ENCODE measurements around the gene TSPAN16. TPM values are rescaled to one million over a fixed set of nuclear protein-coding genes. Genes with fewer than 3 reads are reported as not detected.

TSPAN16 gene
- total and polyA plus RNA-seq, 3 donors from 2014 or later, result 42.5 to 180 (median 137) TPM

DNA sequence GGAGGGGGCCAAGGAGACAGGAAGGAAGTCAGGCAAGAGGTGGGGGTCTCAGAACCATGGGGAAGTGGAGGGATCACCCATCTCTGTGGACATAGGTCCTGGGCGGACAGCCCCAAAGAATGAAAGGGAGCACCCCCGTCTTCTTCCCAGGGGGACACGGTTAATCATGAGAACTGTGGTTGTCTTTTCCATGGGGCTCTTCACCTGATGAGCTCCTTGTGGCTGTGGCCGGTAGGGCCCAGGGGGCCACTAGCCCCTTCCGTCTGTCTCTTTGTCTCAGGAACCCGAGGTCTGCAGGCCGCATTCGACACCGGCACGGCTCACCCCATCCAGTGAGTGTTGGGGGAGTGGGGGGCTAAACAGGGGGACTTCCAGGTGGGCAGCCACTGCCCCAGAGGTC, 67.9 kb downstream of the TSPAN16 start:
- Histone ChIP-seq H3K27me3 (no peaks in the 10 kb centered on the region), H3K9me3 (no peaks in the 10 kb centered on the region), H3K27ac (no peak overlapping the region), H3K4me1 (no peaks in the 10 kb centered on the region), H3K36me3 (ENCODE audit: low read depth, missing control alignments) (no peaks in the 10 kb centered on the region), H3K4me3 (no peak overlapping the region)
- WGBS, 2 donors, result 88 to 89% methylated on average over 10 of the region's 10 CpGs
- intact Hi-C loops (cut with DNase I; ENCODE audit: low total_unique reads), result no loop called here
- no peak for DNase-seq
- TF ChIP-seq, protein P1, sequence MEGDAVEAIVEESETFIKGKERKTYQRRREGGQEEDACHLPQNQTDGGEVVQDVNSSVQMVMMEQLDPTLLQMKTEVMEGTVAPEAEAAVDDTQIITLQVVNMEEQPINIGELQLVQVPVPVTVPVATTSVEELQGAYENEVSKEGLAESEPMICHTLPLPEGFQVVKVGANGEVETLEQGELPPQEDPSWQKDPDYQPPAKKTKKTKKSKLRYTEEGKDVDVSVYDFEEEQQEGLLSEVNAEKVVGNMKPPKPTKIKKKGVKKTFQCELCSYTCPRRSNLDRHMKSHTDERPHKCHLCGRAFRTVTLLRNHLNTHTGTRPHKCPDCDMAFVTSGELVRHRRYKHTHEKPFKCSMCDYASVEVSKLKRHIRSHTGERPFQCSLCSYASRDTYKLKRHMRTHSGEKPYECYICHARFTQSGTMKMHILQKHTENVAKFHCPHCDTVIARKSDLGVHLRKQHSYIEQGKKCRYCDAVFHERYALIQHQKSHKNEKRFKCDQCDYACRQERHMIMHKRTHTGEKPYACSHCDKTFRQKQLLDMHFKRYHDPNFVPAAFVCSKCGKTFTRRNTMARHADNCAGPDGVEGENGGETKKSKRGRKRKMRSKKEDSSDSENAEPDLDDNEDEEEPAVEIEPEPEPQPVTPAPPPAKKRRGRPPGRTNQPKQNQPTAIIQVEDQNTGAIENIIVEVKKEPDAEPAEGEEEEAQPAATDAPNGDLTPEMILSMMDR (IDR thresholded peaks at IDR 0.05), result no peak
- TF ChIP-seq POLR2A (IDR thresholded peaks at IDR 0.05), result no peak

DNA sequence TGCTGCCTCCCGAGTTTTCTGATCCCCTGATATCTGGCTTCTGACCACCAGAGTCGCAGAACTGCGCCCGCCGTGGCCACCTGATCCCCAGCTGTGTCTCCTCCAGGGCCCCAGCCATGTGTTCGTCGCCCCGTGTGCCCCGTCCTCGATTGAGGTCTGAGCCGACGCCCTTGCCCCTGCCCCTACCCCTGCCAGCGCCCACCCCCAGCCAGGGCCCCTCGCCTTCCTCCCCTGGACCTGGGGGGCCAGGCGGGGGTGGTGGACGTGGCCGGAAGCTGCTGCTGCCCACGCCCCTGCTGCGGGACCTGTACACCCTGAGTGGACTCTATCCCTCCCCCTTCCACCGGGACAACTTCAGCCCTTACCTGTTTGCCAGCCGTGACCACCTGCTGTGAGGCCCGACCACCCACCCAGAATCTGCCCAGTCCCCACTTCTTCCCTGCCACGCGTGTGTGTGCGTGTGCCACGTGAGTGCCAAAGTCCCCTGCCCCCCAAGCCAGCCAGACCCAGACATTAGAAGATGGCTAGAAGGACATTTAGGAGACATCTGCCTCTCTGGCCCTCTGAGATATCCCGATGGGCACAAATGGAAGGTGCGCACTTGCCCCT, 68.4 kb downstream of the TSPAN16 start:
- Histone ChIP-seq H3K36me3 (ENCODE audit: low read depth, missing control alignments) (no peaks in the 10 kb centered on the region), H3K4me3 (no peak overlapping the region), H3K4me1 (no peaks in the 10 kb centered on the region), H3K27me3 (no peaks in the 10 kb centered on the region), H3K9me3 (no peaks in the 10 kb centered on the region), H3K27ac (no peak overlapping the region)
- intact Hi-C loops (cut with DNase I; ENCODE audit: low total_unique reads), result no loop called here
- TF ChIP-seq POLR2A (IDR thresholded peaks at IDR 0.05), result no peak
- TF ChIP-seq, protein P1 (IDR thresholded peaks at IDR 0.05), result no peak
- 92 to 94% methylated on average over 21 to 28 of the region's 28 CpGs for WGBS, 2 donors
- DNase-seq, result no peak

DNA sequence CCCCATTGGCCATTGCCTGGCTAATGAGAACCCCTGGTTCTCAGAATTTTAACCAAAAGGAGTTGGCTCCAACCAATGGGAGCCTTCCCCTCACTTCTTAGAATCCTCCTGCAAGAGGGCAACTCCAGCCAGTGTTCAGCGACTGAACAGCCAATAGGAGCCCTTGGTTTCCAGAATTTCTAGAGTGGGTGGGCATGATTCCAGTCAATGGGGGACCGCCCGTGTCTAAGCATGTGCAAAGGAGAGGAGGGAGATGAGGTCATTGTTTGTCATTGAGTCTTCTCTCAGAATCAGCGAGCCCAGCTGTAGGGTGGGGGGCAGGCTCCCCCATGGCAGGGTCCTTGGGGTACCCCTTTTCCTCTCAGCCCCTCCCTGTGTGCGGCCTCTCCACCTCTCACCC, 69.0 kb downstream of the TSPAN16 start:
- Histone ChIP-seq H3K9me3 (no peaks in the 10 kb centered on the region), H3K27ac (no peak overlapping the region), H3K36me3 (ENCODE audit: low read depth, missing control alignments) (no peaks in the 10 kb centered on the region), H3K4me3 (no peak overlapping the region), H3K27me3 (no peaks in the 10 kb centered on the region), H3K4me1 (no peaks in the 10 kb centered on the region)
- intact Hi-C loops (cut with DNase I; ENCODE audit: low total_unique reads), result no loop called here
- 65 to 75% methylated on average over 5 of the region's 5 CpGs for WGBS, 2 donors
- no peak for DNase-seq
- TF ChIP-seq, protein P1 (IDR thresholded peaks at IDR 0.05), result no peak
- no peak for TF ChIP-seq POLR2A (IDR thresholded peaks at IDR 0.05)

Other genes with a start within 250 kb of the TSPAN16 start
- 10 to 100 TPM; 12.5 to 19.0 TPM for gene LDLR, start 206.7 kb upstream of the TSPAN16 start, total RNA-seq
- gene LDLR, start 206.7 kb upstream of the TSPAN16 start, polyA plus RNA-seq (ENCODE audit: insufficient read depth, low read depth, low replicate concordance), result 20.1 TPM
- gene SPC24, start 140.4 kb upstream of the TSPAN16 start, total RNA-seq, result 1 to 10 TPM; 7.1 to 7.4 TPM
- 5.4 TPM for gene SPC24, start 140.4 kb upstream of the TSPAN16 start, polyA plus RNA-seq (ENCODE audit: insufficient read depth, low read depth, low replicate concordance)
- 100 to 1,000 TPM in 1 of 2 donors, 10 to 100 TPM in 1; 98.9 to 161 TPM for gene KANK2, start 98.6 kb upstream of the TSPAN16 start, total RNA-seq
- gene KANK2, start 98.6 kb upstream of the TSPAN16 start, polyA plus RNA-seq (ENCODE audit: insufficient read depth, low read depth, low replicate concordance), result 77.7 TPM
- not detected for gene ANGPTL8, start 56.5 kb upstream of the TSPAN16 start, total RNA-seq
- not detected for gene ANGPTL8, start 56.5 kb upstream of the TSPAN16 start, polyA plus RNA-seq (ENCODE audit: insufficient read depth, low read depth, low replicate concordance)
- gene DOCK6, start 33.6 kb upstream of the TSPAN16 start, total RNA-seq, result 10 to 100 TPM; 32.5 to 45.0 TPM
- 18.4 TPM for gene DOCK6, start 33.6 kb upstream of the TSPAN16 start, polyA plus RNA-seq (ENCODE audit: insufficient read depth, low read depth, low replicate concordance)
- gene RAB3D, start 43.5 kb downstream of the TSPAN16 start, total RNA-seq, result 1 to 10 TPM; 6.7 to 9.8 TPM
- gene RAB3D, start 43.5 kb downstream of the TSPAN16 start, polyA plus RNA-seq (ENCODE audit: insufficient read depth, low read depth, low replicate concordance), result 4.5 TPM
- gene TMEM205, start 50.1 kb downstream of the TSPAN16 start, total RNA-seq, result 100 to 1,000 TPM; 174 to 213 TPM
- gene TMEM205, start 50.1 kb downstream of the TSPAN16 start, polyA plus RNA-seq (ENCODE audit: insufficient read depth, low read depth, low replicate concordance), result 132 TPM
- gene CCDC159, start 50.4 kb downstream of the TSPAN16 start, total RNA-seq, result 10 to 100 TPM; 41.3 to 59.8 TPM
- 99.0 TPM for gene CCDC159, start 50.4 kb downstream of the TSPAN16 start, polyA plus RNA-seq (ENCODE audit: insufficient read depth, low read depth, low replicate concordance)
- gene PLPPR2, start 59.3 kb downstream of the TSPAN16 start, total RNA-seq, result 10 to 100 TPM; 27.1 to 28.9 TPM
- gene PLPPR2, start 59.3 kb downstream of the TSPAN16 start, polyA plus RNA-seq (ENCODE audit: insufficient read depth, low read depth, low replicate concordance), result 20.3 TPM
- 1 to 10 TPM; 6.5 to 7.0 TPM for gene SWSAP1, start 78.5 kb downstream of the TSPAN16 start, total RNA-seq
- 4.9 TPM for gene SWSAP1, start 78.5 kb downstream of the TSPAN16 start, polyA plus RNA-seq (ENCODE audit: insufficient read depth, low read depth, low replicate concordance)
- gene EPOR, start 88.2 kb downstream of the TSPAN16 start, total RNA-seq, result 1 to 10 TPM; 5.7 to 7.6 TPM
- 4.3 TPM for gene EPOR, start 88.2 kb downstream of the TSPAN16 start, polyA plus RNA-seq (ENCODE audit: insufficient read depth, low read depth, low replicate concordance)
- gene RGL3, start 123.2 kb downstream of the TSPAN16 start, total RNA-seq, result 1 to 10 TPM; 3.1 to 3.6 TPM
- 5.5 TPM for gene RGL3, start 123.2 kb downstream of the TSPAN16 start, polyA plus RNA-seq (ENCODE audit: insufficient read depth, low read depth, low replicate concordance)
- 10 to 100 TPM in 1 of 2 donors, 1 to 10 TPM in 1; 9.7 to 14.8 TPM for gene ODAD3, start 139.0 kb downstream of the TSPAN16 start, total RNA-seq
- 18.3 TPM for gene ODAD3, start 139.0 kb downstream of the TSPAN16 start, polyA plus RNA-seq (ENCODE audit: insufficient read depth, low read depth, low replicate concordance)
- 100 to 1,000 TPM; 214 to 256 TPM for gene PRKCSH, start 139.5 kb downstream of the TSPAN16 start, total RNA-seq
- gene PRKCSH, start 139.5 kb downstream of the TSPAN16 start, polyA plus RNA-seq (ENCODE audit: insufficient read depth, low read depth, low replicate concordance), result 266 TPM
- gene ELAVL3, start 184.9 kb downstream of the TSPAN16 start, total RNA-seq, result 1 to 10 TPM; 6.1 to 7.5 TPM
- gene ELAVL3, start 184.9 kb downstream of the TSPAN16 start, polyA plus RNA-seq (ENCODE audit: insufficient read depth, low read depth, low replicate concordance), result 0.74 TPM
- 10 to 100 TPM; 36.8 to 53.3 TPM for gene ZNF653, start 209.7 kb downstream of the TSPAN16 start, total RNA-seq
- gene ZNF653, start 209.7 kb downstream of the TSPAN16 start, polyA plus RNA-seq (ENCODE audit: insufficient read depth, low read depth, low replicate concordance), result 45.9 TPM
- gene ECSIT, start 233.0 kb downstream of the TSPAN16 start, total RNA-seq, result 10 to 100 TPM; 45.4 to 58.7 TPM
- 28.9 TPM for gene ECSIT, start 233.0 kb downstream of the TSPAN16 start, polyA plus RNA-seq (ENCODE audit: insufficient read depth, low read depth, low replicate concordance)
- 100 to 1,000 TPM; 130 to 151 TPM for gene CNN1, start 242.7 kb downstream of the TSPAN16 start, total RNA-seq
- gene CNN1, start 242.7 kb downstream of the TSPAN16 start, polyA plus RNA-seq (ENCODE audit: insufficient read depth, low read depth, low replicate concordance), result 218 TPM

Data from testis (tissue), 3 donors.